Spleen (tissue), 11 donors: ENCODE measurements around the gene SASH1. TPM values are rescaled to one million over a fixed set of nuclear protein-coding genes. Genes with fewer than 3 reads are reported as not detected.

Experiments used
- DNase-seq: peaks from one replicate; pipeline ENCODE4 v3.0.0-alpha.2; 2020
- H3K27ac ChIP-seq, 8 donors: fragments of 200-600 bp; sonication (generic) in 7 of 8; 1 replicate in 4 of 8; 2 replicates in 4 of 8; pipeline versions ENCODE4 v1.5.0 to v1.8.0; 2016 to 2021; ENCODE audit warnings: inconsistent platforms in 4 of 8, mild to moderate bottlenecking in 4 of 8, moderate library complexity in 1 of 8
- H3K27me3 ChIP-seq, 7 donors: fragments of 200-600 bp; sonication (generic) in 6 of 7; replicated peaks in 1 of 7; 1 replicate in 4 of 7; 2 replicates in 3 of 7; pipeline versions ENCODE4 v1.5.0 to v1.8.0; 2016 to 2021; ENCODE audit warnings: inconsistent platforms in 3 of 7, mild to moderate bottlenecking in 1 of 7
- H3K36me3 ChIP-seq, 6 donors: fragments of 200-600 bp; sonication (generic) in 5 of 6; 1 replicate in 4 of 6; 2 replicates in 2 of 6; pipeline versions ENCODE4 v1.5.0 to v1.8.0; 2016 to 2021; ENCODE audit warnings: inconsistent platforms in 2 of 6
- H3K4me1 ChIP-seq, 6 donors: fragments of 200-600 bp; sonication (generic) in 5 of 6; 1 replicate in 3 of 6; 2 replicates in 3 of 6; pipeline versions ENCODE4 v1.5.0 to v1.8.0; 2016 to 2021; ENCODE audit warnings: inconsistent platforms in 3 of 6
- H3K4me3 ChIP-seq, 8 donors: fragments of 200-600 bp; sonication (generic) in 7 of 8; 1 replicate in 4 of 8; 2 replicates in 4 of 8; pipeline versions ENCODE4 v1.5.0 to v1.8.0; 2016 to 2021; ENCODE audit warnings: inconsistent platforms in 4 of 8, mild to moderate bottlenecking in 4 of 8, moderate library complexity in 2 of 8
- H3K9me3 ChIP-seq, 8 donors: fragments of 200-600 bp; sonication (generic) in 7 of 8; 1 replicate in 4 of 8; 2 replicates in 4 of 8; pipeline versions ENCODE4 v1.5.0 to v1.8.0; 2016 to 2021; ENCODE audit warnings: inconsistent platforms in 4 of 8
- POLR2A ChIP-seq, 3 donors: fragments of 450-650 bp; IDR thresholded peaks; one replicate each; pipeline ENCODE4 v1.5.1; 2017; ENCODE audit warnings: antibody characterized with exemption in 3 of 3, mild to moderate bottlenecking in 1 of 3
- POLR2AphosphoS5 ChIP-seq, 3 donors: sonication (generic); formaldehyde crosslinking; IDR thresholded peaks; one replicate each; pipeline ENCODE4 v1.5.1; 2017; ENCODE audit warnings: antibody characterized with exemption in 3 of 3
- WGBS, 5 donors: extraction: QIAGEN DNeasy Blood & Tissue Kit in 3 of 5; methylation state at CpG; one replicate each; pipeline versions ENCODE4 v1.1.5 to v1.1.7; 2013 to 2018; 5-methylcytosine and 5-hydroxymethylcytosine counted together
- intact Hi-C: fragments of 100-400 bp; cut with DNase I; formaldehyde crosslinking; loops from one replicate; pipeline ENCODE4 v1.15.0; 2023; ENCODE audit warnings: low total_unique reads
- polyA plus RNA-seq, 3 donors: library from polyadenylated mRNA; stranded (reverse); fragments of 200-250 nt; gene quantifications; one replicate each; pipeline ENCODE4 v1.2.1, GENCODE V29; 2013
- total RNA-seq, 7 donors: library from RNA; depleted of rRNA in 3 of 7; stranded (reverse); fragments of >200 nt in 3 of 7; fragmentation: NEBNext Ultra II Directional in 4 of 7; extraction: Animal tissue kit (Norgen Biotek cat#: 25700) in 4 of 7; gene quantifications; one replicate each; pipeline versions ENCODE4 v1.1.0 to v1.2.1, GENCODE V29; 2016 to 2021
- TF ChIP-seq, protein P1 (sequence below), 11 experiments: fragments of 200-600 bp in 7 of 11; fragments of 450-650 bp in 4 of 11; sonication (generic) in 4 of 11; IDR thresholded peaks in 8 of 11; conservative IDR thresholded peaks in 3 of 11; 1 replicate in 7 of 11; 2 replicates in 4 of 11; pipeline versions ENCODE4 v1.4.0 to v1.8.0; 2016 to 2021; ENCODE audit warnings: antibody characterized with exemption in 11 of 11, inconsistent platforms in 4 of 11, mild to moderate bottlenecking in 1 of 11
- donor health status: healthy with polysubstance abuse.
- donor health status: DM: no; HTN: no; CAD: no; lungs with moderate emphysema.
- donor health status: DM: no; HTN: no; CAD: no.
- donor health status: Bipolar disorder and iron deficiency.
- donor health status: healthy.
- donor health status: DM: no; HTN: no; CAD: no.
- donor health status: DM: yes; HTN: yes; CAD: no.

SASH1 gene
- total and polyA plus RNA-seq, 10 donors: 3.9 to 103 (median 57.9) TPM

DNA sequence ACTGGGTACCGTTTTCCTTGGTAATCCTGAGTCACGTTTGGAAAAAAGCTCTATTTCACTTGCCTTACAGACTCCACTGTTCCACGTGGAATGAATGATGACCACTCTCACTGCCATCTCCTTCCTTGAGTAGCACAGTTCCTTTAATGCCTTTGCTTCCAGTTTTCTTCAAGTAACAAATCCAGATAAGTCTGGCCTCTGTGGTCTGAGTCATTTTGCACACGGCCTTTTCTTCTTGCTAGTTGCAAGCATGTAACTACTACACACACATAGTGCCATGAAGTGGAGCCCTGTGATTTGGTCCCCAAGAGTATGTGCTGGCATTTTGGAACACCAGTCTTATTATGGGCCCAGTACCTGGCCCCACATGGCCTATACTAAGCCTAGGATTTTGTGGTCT, 182.8 kb downstream of the SASH1 start:
- intact Hi-C loops: no loop called here
- H3K4me3 ChIP-seq: no peak overlapping the region
- H3K4me1 ChIP-seq: peaks cover 3 to 28% (median 21%) of the 10 kb centered on the region in 6 donors
- H3K36me3 ChIP-seq: peaks cover 0 to 27% (median 0%) of the 10 kb centered on the region in 6 donors
- 69 to 95% (median 88%) methylated on average over 4 of the region's 4 CpGs for WGBS, 5 donors
- H3K27ac ChIP-seq: no peak overlapping the region
- no peak for DNase-seq
- H3K27me3 ChIP-seq: no peaks in the 10 kb centered on the region
- TF ChIP-seq POLR2A (IDR thresholded peaks at IDR 0.05) (no peak), POLR2AphosphoS5 (IDR thresholded peaks at IDR 0.05) (no peak)
- TF ChIP-seq, protein P1, sequence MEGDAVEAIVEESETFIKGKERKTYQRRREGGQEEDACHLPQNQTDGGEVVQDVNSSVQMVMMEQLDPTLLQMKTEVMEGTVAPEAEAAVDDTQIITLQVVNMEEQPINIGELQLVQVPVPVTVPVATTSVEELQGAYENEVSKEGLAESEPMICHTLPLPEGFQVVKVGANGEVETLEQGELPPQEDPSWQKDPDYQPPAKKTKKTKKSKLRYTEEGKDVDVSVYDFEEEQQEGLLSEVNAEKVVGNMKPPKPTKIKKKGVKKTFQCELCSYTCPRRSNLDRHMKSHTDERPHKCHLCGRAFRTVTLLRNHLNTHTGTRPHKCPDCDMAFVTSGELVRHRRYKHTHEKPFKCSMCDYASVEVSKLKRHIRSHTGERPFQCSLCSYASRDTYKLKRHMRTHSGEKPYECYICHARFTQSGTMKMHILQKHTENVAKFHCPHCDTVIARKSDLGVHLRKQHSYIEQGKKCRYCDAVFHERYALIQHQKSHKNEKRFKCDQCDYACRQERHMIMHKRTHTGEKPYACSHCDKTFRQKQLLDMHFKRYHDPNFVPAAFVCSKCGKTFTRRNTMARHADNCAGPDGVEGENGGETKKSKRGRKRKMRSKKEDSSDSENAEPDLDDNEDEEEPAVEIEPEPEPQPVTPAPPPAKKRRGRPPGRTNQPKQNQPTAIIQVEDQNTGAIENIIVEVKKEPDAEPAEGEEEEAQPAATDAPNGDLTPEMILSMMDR (IDR thresholded peaks at IDR 0.05 in 8 of 11, conservative IDR thresholded peaks at IDR 0.05 in 3 of 11): no peak
- H3K9me3 ChIP-seq: no peaks in the 10 kb centered on the region

DNA sequence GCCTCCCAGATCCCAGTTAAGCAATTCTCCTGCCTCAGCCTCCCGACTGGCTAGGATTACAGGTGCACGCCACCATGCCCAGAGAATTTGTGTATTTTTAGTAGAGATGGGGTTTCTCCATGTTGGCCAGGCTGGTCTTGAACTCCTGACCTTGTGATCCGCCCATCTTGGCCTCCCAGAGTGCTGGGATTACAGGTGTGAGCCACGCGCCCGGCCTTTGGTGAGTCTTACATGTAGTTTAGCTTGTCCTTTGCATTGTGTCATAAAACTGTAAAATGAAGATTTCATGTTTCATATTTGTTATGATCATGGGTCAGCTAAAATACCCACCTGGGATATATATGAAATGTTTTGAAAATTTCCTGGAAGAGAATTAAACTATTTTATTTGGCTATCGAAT, 183.5 kb downstream of the SASH1 start:
- Histone ChIP-seq H3K27ac (no peak overlapping the region), H3K4me3 (no peak overlapping the region), H3K9me3 (no peaks in the 10 kb centered on the region), H3K27me3 (no peaks in the 10 kb centered on the region), H3K36me3 (peaks cover 0 to 27% (median 0%) of the 10 kb centered on the region in 6 donors), H3K4me1 (peaks cover 0 to 26% (median 19%) of the 10 kb centered on the region in 6 donors)
- no peak for DNase-seq
- 92 to 98% (median 96%) methylated on average over 7 of the region's 7 CpGs for WGBS, 5 donors
- TF ChIP-seq POLR2A (IDR thresholded peaks at IDR 0.05) (no peak), POLR2AphosphoS5 (IDR thresholded peaks at IDR 0.05) (no peak)
- TF ChIP-seq, protein P1 (IDR thresholded peaks at IDR 0.05 in 8 of 11, conservative IDR thresholded peaks at IDR 0.05 in 3 of 11): no peak
- intact Hi-C loops: no loop called here

DNA sequence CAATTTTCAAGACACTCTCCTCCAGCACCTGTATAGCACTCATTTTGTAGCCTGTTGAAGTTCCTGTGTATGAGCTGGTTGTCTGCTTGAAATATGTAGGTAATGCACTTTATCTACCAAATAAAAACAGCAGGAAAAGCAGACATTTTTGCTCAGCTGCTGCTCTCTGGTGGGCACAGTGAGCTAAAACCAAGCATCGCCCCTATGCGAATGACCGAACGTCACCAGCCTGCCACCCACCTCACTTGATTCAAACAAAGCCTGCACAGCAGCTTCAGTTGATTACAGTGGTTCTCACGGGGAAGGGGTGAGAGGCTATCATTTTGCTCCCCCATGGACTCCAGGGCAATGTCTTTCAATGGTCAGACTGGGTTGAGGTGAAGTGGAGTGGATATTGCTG, 185.7 kb downstream of the SASH1 start:
- DNase-seq: no peak
- no peaks in the 10 kb centered on the region for H3K9me3 ChIP-seq
- intact Hi-C loops: no loop called here
- no peak overlapping the region for H3K27ac ChIP-seq
- 68 to 83% (median 78%) methylated on average over 5 of the region's 5 CpGs for WGBS, 5 donors
- peaks cover 0 to 49% (median 3%) of the 10 kb centered on the region in 6 donors for H3K36me3 ChIP-seq
- TF ChIP-seq POLR2A (IDR thresholded peaks at IDR 0.05) (no peak), POLR2AphosphoS5 (IDR thresholded peaks at IDR 0.05) (no peak)
- TF ChIP-seq, protein P1 (IDR thresholded peaks at IDR 0.05 in 8 of 11, conservative IDR thresholded peaks at IDR 0.05 in 3 of 11): no peak
- H3K4me1 ChIP-seq: peaks cover 0 to 16% (median 12%) of the 10 kb centered on the region in 6 donors
- no peaks in the 10 kb centered on the region for H3K27me3 ChIP-seq
- no peak overlapping the region for H3K4me3 ChIP-seq

DNA sequence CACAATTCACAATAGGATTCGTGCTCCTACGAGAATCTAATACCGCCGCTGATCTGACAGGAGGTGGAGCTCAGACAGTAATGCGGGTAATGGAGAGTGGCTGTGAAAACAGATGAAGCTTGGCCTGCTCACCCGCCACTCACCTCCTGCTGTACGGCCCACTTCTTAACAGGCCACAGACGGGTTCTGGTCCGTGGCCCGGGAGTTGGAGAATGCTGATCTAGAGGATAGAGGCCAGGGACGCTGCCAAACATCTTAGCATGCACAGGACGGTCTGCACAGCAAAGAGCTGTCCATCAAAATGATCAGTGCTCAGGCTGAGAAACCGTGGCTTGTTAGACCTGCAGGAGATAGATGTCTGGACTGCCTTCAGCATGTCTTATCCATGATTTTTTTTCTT, 186.4 kb downstream of the SASH1 start:
- Histone ChIP-seq H3K4me3 (no peak overlapping the region), H3K9me3 (no peaks in the 10 kb centered on the region), H3K27ac (no peak overlapping the region), H3K27me3 (no peaks in the 10 kb centered on the region), H3K4me1 (peaks cover 0 to 16% (median 12%) of the 10 kb centered on the region in 6 donors), H3K36me3 (peaks cover 0 to 56% (median 8%) of the 10 kb centered on the region in 6 donors)
- WGBS, 5 donors: 84 to 96% (median 92%) methylated on average over 13 of the region's 13 CpGs
- no peak for TF ChIP-seq POLR2A (IDR thresholded peaks at IDR 0.05)
- TF ChIP-seq POLR2AphosphoS5 (IDR thresholded peaks at IDR 0.05): no peak
- TF ChIP-seq, protein P1 (IDR thresholded peaks at IDR 0.05 in 8 of 11, conservative IDR thresholded peaks at IDR 0.05 in 3 of 11): no peak
- DNase-seq: no peak
- intact Hi-C loops: no loop called here
